AML-193 (cell line): ENCODE measurements around the gene CACNA1B.

ENCODE experiments used
- DNase-seq, 2 experiments: peaks; one replicate each; lab custom pipeline; 2025; lab: John Stamatoyannopoulos, UW

CACNA1B gene

DNA sequence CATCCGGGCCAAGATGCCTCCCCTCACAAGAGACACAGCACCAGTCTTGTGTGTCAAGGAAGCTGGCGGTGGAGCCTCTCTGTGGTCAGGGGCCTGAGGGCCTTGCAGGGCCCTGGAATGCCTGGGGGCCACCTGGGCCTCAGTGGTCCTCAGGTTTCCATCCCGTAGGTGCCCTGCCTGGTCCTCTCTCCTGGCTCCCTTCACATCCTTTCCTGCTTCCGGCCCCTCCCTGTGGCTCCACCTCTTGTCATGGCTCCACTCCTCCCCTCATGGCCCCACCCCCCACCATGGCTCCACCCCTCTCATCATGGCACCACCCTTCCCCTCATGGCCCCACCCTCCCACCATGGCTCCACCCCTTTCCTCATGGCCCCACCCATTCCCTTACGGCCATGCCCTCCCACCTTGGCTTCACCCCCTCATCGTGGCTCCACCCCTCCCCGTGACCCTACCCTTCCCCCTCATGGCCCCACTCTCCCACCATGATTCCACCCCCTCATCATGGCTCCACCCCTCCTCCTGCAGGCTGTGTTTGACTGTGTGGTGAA is 175.8 kb downstream of the CACNA1B start:
- DNase-seq: no peak

GRCh38 chr9:138053996-138054752 is 176.6 kb downstream of the CACNA1B start:
- no peak for DNase-seq

DNA sequence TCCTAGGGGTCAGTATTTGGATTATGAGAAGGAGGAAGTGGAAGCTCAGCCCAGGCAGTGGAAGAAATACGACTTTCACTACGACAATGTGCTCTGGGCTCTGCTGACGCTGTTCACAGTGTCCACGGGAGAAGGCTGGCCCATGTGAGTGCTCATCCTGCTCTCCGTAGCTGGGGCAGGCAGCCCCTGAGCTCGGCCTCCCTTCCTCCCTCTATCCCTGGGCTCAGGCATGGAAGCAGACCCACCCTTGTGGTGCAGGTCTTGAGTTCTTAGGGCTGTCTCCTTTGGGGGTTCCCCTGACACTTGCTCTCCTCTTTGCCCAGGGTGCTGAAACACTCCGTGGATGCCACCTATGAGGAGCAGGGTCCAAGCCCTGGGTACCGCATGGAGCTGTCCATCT is 180.1 kb downstream of the CACNA1B start:
- DNase-seq: no peak

DNA sequence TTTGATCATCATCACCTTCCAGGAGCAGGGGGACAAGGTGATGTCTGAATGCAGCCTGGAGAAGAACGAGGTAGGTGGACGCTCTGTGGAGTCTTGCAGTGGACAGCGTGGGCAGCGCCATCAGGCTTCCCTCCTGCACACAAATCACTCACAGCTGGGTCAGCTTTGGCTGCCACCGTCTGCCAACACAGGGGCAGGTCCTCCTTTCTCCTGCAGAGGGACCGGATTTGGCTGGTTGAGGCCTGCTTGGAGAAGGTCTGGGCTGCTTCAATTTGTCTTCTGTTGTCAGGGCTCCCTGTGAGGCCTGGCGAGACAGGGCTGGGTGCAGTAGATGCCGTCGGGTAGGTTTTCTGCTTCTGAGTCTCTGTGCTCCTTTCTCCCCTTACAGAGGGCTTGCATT is 180.6 kb downstream of the CACNA1B start:
- DNase-seq: no peak

GRCh38 chr9:138059196-138059595 is 181.6 kb downstream of the CACNA1B start:
- DNase-seq: no peak

DNA sequence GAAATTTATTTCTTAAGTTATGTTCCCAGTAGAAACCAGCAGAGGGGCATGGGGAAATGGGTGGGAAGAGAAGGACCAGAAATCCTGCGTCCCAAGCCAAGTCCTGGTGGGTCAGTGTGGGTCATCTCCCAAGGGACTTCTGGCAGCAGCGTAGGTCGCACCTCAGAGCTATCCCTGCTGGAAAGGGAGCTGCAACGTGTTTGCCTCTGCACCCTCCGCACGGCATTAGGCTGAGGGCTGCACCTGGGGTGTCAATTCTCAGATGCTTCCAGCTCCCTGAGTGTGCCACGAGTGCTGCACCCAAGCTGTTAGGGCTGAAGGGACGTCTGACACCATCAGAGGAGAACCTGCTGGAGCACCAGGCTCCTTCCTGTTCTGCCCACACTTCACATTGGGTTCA is 182.8 kb downstream of the CACNA1B start:
- no peak for DNase-seq

DNA sequence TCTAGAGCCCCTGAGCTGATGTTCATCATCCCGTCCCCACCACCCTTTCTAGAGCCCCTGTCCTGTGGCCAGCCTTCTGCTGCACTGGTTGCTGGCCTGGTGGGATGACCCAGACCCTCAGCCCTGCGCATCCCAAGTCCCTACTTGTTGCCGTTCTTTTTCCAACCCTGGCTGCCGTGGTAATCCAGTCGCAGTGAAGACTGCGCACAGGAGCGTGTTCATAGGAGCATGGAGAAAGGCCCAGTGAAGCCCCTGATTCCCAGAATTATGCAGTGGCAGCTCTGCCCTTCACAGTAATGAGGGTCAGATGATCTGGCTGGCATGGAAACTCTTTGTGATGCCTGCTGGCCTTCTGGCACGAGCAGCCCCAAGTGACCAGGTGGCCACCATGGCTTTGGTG is 183.3 kb downstream of the CACNA1B start:
- no peak for DNase-seq

DNA sequence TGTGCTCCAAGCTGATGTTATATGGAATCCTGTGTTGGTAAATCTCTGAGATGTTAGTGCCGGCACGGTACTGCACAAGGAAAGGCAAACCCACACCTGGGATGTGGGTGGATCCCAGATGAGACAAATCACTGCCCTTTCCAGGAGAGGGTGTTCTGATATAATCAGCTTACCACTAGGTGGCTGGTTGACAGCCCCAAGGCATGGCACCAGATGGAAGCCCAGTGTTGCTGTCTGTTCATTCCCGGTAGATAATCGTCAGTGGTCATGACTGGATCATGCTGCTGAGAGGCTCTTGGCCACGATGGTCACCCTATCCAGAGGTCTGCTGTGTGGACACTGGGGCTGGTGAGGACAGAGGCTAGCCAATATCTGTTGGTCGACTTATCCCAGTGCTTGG is 184.0 kb downstream of the CACNA1B start:
- no peak for DNase-seq

DNA sequence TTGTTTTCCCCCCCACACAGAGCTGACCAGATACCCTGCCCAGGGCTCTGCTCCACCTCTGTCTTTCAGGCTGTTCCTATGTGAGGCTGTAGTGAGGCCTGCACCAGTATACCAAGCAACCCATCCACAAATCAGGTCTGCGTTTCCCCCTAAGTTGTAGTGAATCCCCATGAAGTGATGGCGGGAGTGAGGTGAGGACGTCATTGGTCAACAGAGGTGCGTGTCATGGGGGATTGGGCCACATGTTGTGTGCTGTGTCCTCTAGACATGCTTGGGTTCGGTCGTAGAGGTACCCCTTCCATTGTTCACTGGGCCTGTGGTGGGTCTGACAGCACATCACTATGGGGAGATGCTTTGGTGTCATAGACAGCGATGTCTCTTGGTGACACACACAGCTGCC is 184.6 kb downstream of the CACNA1B start:
- DNase-seq: no peak

DNA sequence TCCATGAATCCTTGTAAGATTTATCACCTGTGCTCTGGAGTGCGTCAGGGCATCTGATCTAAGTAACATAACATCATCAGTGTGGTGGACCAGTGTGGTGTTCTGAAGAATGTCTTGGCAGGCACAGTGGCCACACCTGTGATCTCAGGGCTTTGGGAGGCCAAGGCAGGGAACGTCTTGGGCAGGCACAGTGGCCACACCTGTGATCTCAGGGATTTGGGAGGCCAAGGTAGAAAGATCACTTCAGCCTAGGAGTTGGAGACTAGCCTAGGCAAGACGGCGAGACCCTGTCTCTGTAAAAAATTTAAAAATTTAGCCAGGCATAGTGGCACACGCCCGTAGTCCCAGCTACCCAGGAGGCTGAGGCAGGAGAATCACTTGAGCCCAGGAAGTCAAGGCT is 185.5 kb downstream of the CACNA1B start:
- DNase-seq: no peak

- no peak for DNase-seq
Observed at GRCh38 chr9:138063785-138064184, 186.2 kb downstream of the CACNA1B start.

DNA sequence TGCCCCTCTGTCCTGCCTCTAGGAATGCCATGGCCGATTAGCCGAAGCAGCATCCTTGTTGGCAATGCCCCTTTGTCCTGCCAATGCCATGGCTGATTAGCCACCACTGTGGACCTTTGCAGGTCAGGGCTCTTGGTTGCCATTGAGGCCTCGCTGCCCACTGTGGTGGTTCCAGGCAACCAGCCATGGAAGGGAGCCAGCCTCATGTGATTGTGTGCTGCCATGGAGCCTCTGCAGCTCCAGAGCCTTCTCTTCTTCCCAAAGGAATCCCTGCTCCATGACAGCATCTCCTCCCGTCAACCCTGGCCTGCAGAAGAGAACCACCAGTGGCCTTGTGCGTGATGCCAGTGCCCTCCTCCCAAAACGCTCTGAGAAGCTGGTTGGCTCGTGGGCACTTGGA is 187.0 kb downstream of the CACNA1B start:
- no peak for DNase-seq

GRCh38 chr9:138065287-138065686 is 187.7 kb downstream of the CACNA1B start:
- no peak for DNase-seq

DNA sequence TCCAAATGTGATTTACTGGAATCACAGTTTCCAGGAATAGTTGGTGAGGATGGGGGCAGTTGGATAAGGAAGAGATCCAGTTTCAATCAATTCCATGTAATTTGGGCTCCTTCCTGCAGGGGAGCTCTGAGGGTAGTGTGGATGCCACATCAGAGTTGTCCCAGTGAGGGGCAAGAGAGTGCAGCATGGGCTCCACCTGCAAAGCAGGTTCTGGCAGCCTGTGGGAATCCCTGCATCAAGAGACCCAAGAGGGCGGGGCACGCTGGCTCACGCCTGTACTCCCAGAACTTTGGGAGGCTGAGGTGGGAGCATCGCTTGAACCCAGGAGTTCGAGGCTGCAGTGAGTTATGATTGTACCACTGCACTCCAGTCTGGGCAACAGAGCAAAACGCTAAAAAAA is 188.5 kb downstream of the CACNA1B start:
- DNase-seq: no peak

- DNase-seq: no peak
Observed at GRCh38 chr9:138067613-138068367, 190.2 kb downstream of the CACNA1B start.

DNA sequence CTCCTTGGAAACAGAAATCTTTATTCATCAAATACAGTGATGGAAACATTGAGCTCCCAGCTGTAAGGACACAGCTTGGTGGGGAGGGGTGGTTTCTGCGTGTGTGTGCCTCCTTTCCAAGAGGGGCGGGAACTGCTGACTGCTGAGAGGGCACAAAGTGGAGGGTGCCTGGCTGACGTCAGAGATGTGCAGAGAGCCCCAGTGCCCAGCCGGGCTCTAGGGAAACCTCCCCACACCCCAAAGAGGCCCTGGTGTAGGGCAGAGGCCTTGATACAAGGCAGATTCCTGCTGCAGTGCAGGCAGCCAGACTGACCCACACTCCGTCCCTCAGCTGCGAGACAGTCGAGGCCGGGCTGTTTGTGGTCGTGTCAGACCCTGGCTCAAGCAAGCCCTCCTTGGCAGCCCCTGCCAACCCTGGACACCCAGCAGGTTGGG is 191.0 kb downstream of the CACNA1B start:
- no peak for DNase-seq

GRCh38 chr9:138069731-138070456 is 192.3 kb downstream of the CACNA1B start:
- no peak for DNase-seq

DNA sequence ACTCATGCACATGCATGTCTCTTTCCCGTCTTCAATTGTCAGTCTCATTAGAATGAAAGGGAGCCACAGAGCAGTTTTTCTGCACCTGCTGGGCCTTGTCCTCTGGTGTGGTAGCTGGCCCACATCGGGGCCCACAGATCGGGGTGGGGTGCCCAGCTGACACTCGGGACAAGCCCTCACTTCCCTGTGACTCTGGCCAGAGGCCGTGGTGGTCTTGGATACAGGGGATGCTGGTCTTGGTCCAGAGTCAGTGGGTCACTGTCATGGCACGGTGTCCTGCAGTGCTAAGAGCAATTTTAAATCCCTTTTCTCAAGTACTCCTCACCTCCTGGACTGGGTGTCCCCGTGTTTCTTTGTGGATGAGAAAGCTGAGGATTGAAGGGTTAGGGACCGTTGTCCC is 193.2 kb downstream of the CACNA1B start:
- DNase-seq: no peak

GRCh38 chr9:138071292-138071691 is 193.7 kb downstream of the CACNA1B start:
- DNase-seq: no peak

- no peak for DNase-seq
Observed at GRCh38 chr9:138071731-138072130, 194.1 kb downstream of the CACNA1B start.

DNA sequence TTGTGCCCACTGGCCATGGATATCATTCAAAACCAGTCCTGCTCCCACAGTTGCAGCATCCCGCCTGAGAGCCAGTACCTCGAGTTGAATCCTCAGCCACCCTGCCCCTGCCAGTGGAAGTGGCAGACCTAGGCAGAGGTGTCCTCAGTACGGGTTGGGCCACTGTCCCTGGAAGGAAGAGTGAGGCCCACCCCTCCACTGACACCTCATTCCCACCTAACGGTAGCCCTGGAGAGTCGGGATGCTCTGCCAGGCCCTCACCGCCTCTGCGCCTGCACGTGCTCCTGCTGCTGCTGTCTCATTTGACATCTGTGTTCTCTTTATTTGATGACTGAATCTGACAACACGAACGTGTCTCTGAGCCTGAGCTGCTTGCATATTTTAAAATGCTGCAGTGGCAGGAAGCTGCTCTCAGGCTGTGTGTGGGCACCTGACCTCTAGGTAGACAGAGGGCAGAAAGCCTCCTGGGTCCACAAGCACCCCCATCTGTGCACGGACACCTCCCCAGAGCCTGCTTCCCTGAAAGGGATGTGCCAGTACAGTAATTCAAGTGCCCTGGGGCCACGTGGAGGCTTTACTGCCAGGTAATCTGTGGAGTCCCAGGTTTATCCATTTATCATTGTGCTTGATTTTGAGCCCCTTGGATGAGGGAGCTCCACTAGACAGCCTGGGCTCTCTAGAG is 194.7 kb downstream of the CACNA1B start:
- DNase-seq: no peak

DNA sequence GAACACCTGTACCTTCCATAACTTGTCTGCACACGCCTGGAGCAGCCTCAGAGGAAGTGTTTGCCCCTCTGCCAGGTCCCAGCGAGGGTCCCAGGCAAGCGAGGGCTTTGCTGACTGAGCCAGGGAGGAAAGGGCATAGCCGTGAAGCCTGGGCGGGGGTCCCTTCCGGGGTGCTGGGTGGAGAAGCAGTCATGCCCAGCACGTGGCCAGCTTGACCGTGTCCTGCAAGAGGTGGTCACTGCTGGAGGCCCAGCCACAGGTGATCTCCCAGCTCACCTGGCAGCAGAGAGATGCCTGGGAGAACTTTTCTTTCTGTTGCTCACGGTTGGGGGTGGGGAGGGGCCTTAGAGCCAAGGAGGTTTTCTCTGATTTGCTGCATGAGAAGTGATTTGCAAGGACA is 195.3 kb downstream of the CACNA1B start:
- DNase-seq: no peak
